Cerebellar cortex (tissue), 1 donor: ENCODE results near the gene MOV10.

ENCODE experiments used
- DNase-seq: peaks from one replicate; pipeline ENCODE4 v3.0.0-alpha.2; 2015; ENCODE audit warnings: low spot score

MOV10 gene

GRCh38 chr1:112673592-112674439 lies 643 bp upstream of the MOV10 start:
- DNase-seq: peak; percentile 37

GRCh38 chr1:112674986-112675727 lies 698 bp downstream of the MOV10 start:
- no peak for DNase-seq

- no peak for DNase-seq
Measured at GRCh38 chr1:112675728-112676381, 1.4 kb downstream of the MOV10 start.

GRCh38 chr1:112676543-112676942 lies 2.1 kb downstream of the MOV10 start:
- DNase-seq: no peak

GRCh38 chr1:112677501-112677900 lies 3.0 kb downstream of the MOV10 start:
- DNase-seq: no peak

GRCh38 chr1:112678605-112679004 lies 4.1 kb downstream of the MOV10 start:
- no peak for DNase-seq

GRCh38 chr1:112685913-112686312 lies 11.5 kb downstream of the MOV10 start:
- no peak for DNase-seq

- DNase-seq: no peak
Measured at GRCh38 chr1:112686417-112686816, 12.0 kb downstream of the MOV10 start.

- no peak for DNase-seq
Measured at GRCh38 chr1:112686835-112687234, 12.4 kb downstream of the MOV10 start.

GRCh38 chr1:112687361-112687760 lies 12.9 kb downstream of the MOV10 start:
- DNase-seq: no peak

- DNase-seq: no peak
Measured at GRCh38 chr1:112687785-112688496, 13.5 kb downstream of the MOV10 start.

- DNase-seq: no peak
Measured at GRCh38 chr1:112688781-112689193, 14.3 kb downstream of the MOV10 start.

GRCh38 chr1:112689196-112689841 lies 14.9 kb downstream of the MOV10 start:
- no peak for DNase-seq

GRCh38 chr1:112689842-112690237 lies 15.4 kb downstream of the MOV10 start:
- no peak for DNase-seq

GRCh38 chr1:112692681-112693080 lies 18.2 kb downstream of the MOV10 start:
- no peak for DNase-seq

- no peak for DNase-seq
Measured at GRCh38 chr1:112693821-112694220, 19.4 kb downstream of the MOV10 start.

GRCh38 chr1:112694363-112694929 lies 20.0 kb downstream of the MOV10 start:
- DNase-seq: no peak

- DNase-seq: no peak
Measured at GRCh38 chr1:112695276-112695675, 20.8 kb downstream of the MOV10 start.

GRCh38 chr1:112696578-112697314 lies 22.3 kb downstream of the MOV10 start:
- no peak for DNase-seq

GRCh38 chr1:112697781-112698201 lies 23.3 kb downstream of the MOV10 start:
- DNase-seq: no peak
